HepG2 (cell line): ENCODE measurements around the gene CCNYL1. TPM values are rescaled to one million over a fixed set of nuclear protein-coding genes. Genes with fewer than 3 reads are reported as not detected.

Experiments used
- ARID4A ChIP-seq: sonication (generic); formaldehyde crosslinking; IDR thresholded peaks from 2 replicates; pipeline ENCODE4 v1.5.0; 2020; ENCODE audit warnings: mild to moderate bottlenecking, missing genetic modification reagents, borderline replicate concordance
- BCLAF1 ChIP-seq: fragments of 450-650 bp; IDR thresholded peaks from 2 replicates; pipeline ENCODE4 v1.6.1; 2017; ENCODE audit warnings: mild to moderate bottlenecking
- EP300 ChIP-seq, 3 experiments: sonication (generic) in 1 of 3; formaldehyde crosslinking in 1 of 3; IDR thresholded peaks; 2 replicates each; pipeline versions ENCODE4 v1.5.1 to v1.6.1; 2011 to 2020; ENCODE audit warnings: low read depth in 2 of 3, low read length in 2 of 3, borderline replicate concordance in 1 of 3, improper control_type of control experiment in 1 of 3, mild to moderate bottlenecking in 1 of 3, missing genetic modification reagents in 1 of 3, moderate library complexity in 1 of 3
- ERF ChIP-seq: IDR thresholded peaks from 2 replicates; pipeline ENCODE4 v1.6.1; 2018; ENCODE audit warnings: missing biosample characterization, missing genetic modification reagents
- KAT8 ChIP-seq: IDR thresholded peaks from 2 replicates; pipeline ENCODE4 v1.6.1; 2016; ENCODE audit warnings: missing genetic modification reagents, missing compliant biosample characterization
- MED13 ChIP-seq: sonication (generic); formaldehyde crosslinking; IDR thresholded peaks from 2 replicates; pipeline ENCODE4 v1.5.0; 2020; ENCODE audit warnings: missing genetic modification reagents
- MTF2 ChIP-seq: sonication (generic); formaldehyde crosslinking; IDR thresholded peaks from 2 replicates; pipeline ENCODE4 v1.5.0; 2020; ENCODE audit warnings: missing genetic modification reagents, borderline replicate concordance
- PAWR ChIP-seq: sonication (generic); formaldehyde crosslinking; IDR thresholded peaks from 2 replicates; pipeline ENCODE4 v1.4.0; 2020; ENCODE audit warnings: missing genetic modification reagents, mild to moderate bottlenecking, borderline replicate concordance
- PLSCR1 ChIP-seq: sonication (generic); formaldehyde crosslinking; IDR thresholded peaks from 2 replicates; pipeline ENCODE4 v1.5.0; 2020; ENCODE audit warnings: missing genetic modification reagents, mild to moderate bottlenecking, borderline replicate concordance
- SAP130 ChIP-seq: IDR thresholded peaks from 2 replicates; pipeline ENCODE4 v1.6.1; 2016; ENCODE audit warnings: low read depth
- SNAPC2 ChIP-seq: sonication (generic); formaldehyde crosslinking; IDR thresholded peaks from 2 replicates; pipeline ENCODE4 v1.8.1; 2022; ENCODE audit warnings: mild to moderate bottlenecking, missing genetic modification reagents
- SP140L ChIP-seq: sonication (generic); formaldehyde crosslinking; IDR thresholded peaks from 2 replicates; pipeline ENCODE4 v1.4.0; 2020; ENCODE audit warnings: missing genetic modification reagents, borderline replicate concordance
- TFDP2 ChIP-seq: sonication (generic); formaldehyde crosslinking; IDR thresholded peaks from 2 replicates; pipeline ENCODE4 v1.4.0; 2020; ENCODE audit warnings: missing genetic modification reagents
- YEATS2 ChIP-seq: sonication (generic); formaldehyde crosslinking; IDR thresholded peaks from 2 replicates; pipeline ENCODE4 v1.4.0; 2020; ENCODE audit warnings: missing genetic modification reagents, borderline replicate concordance
- ZMYM4 ChIP-seq: sonication (generic); formaldehyde crosslinking; IDR thresholded peaks from 2 replicates; pipeline ENCODE4 v1.8.1; 2023; ENCODE audit warnings: mild to moderate bottlenecking, missing genetic modification reagents
- ZNF124 ChIP-seq: sonication (generic); formaldehyde crosslinking; IDR thresholded peaks from 2 replicates; pipeline ENCODE4 v1.4.0; 2020; ENCODE audit warnings: missing genetic modification reagents
- ZNF275 ChIP-seq: sonication (generic); formaldehyde crosslinking; IDR thresholded peaks from 2 replicates; pipeline ENCODE4 v1.8.0; 2022; ENCODE audit warnings: missing genetic modification reagents, mild to moderate bottlenecking, inconsistent platforms, borderline replicate concordance
- ZNF614 ChIP-seq: IDR thresholded peaks from 2 replicates; pipeline ENCODE4 v1.6.1; 2018; ENCODE audit warnings: missing biosample characterization, missing genetic modification reagents, inconsistent platforms, borderline replicate concordance
- ZNF720 ChIP-seq: sonication (generic); formaldehyde crosslinking; IDR thresholded peaks from 2 replicates; pipeline ENCODE4 v1.4.0; 2020; ENCODE audit warnings: missing genetic modification reagents
- ZNF766 ChIP-seq: sonication (generic); formaldehyde crosslinking; IDR thresholded peaks from 2 replicates; pipeline ENCODE4 v1.5.0; 2020; ENCODE audit warnings: missing genetic modification reagents, borderline replicate concordance
- polyA plus RNA-seq, 8 experiments: library from polyadenylated mRNA; depleted of rRNA in 3 of 8; stranded (reverse) in 7 of 8; unstranded in 1 of 8; fragments of >200 nt; fragmentation: Illumina TruSeq in 4 of 8; extraction: Trizol in 4 of 8; gene quantifications; 2 replicates each; pipeline versions ENCODE4 v1.2.1 to v1.2.3, GENCODE V29; 2011 to 2016; ENCODE audit warnings: low read depth in 4 of 8, missing spikeins in 1 of 8, mixed read lengths in 1 of 8; ENCODE audit not compliant: insufficient read depth in 1 of 8
- total RNA-seq, 5 experiments: library from RNA; depleted of rRNA; stranded (reverse); fragments of >200 nt; fragmentation: Illumina TruSeq; extraction: Trizol; gene quantifications; 2 replicates each; pipeline ENCODE4 v1.2.3, GENCODE V29; 2016; ENCODE audit warnings: low read depth in 1 of 5

CCNYL1 gene
- total and polyA plus RNA-seq, 2 of the 13 experiments (the other 11 are each of a cell fraction or from before 2014, with no cell fraction given), result 12.5 to 16.2 TPM

- no peak for TF ChIP-seq BCLAF1
- peak; percentile 74; the same call in 1 of the 2 replicates for TF ChIP-seq SNAPC2 (CRISPR knock-in tag)
- no peak; the same call in 1 of the 2 replicates for TF ChIP-seq ZNF614
- no peak for TF ChIP-seq TFDP2 (CRISPR knock-in tag)
- TF ChIP-seq ZNF720 (CRISPR knock-in tag), result no peak
- TF ChIP-seq ZNF766 (CRISPR knock-in tag), result no peak
- peak; percentile 40 for TF ChIP-seq SAP130
- TF ChIP-seq PAWR (CRISPR knock-in tag), result no peak
- peak in 1 of 2 experiments; percentile 36; a peak in 1 of 4 replicates for TF ChIP-seq EP300 (IDR thresholded peaks at IDR 0.05; ENCODE audit: low read depth in 2 of 2, low read length in 2 of 2)
- no peak for TF ChIP-seq EP300 (CRISPR knock-in tag; IDR thresholded peaks at IDR 0.05; ENCODE audit: borderline replicate concordance)
- no peak for TF ChIP-seq MED13 (CRISPR knock-in tag)
- TF ChIP-seq PLSCR1 (CRISPR knock-in tag), result no peak
- TF ChIP-seq MTF2 (CRISPR knock-in tag), result 0 out of 2 replicates have a peak, but pooled peaks have one; percentile 56
- TF ChIP-seq SP140L (CRISPR knock-in tag), result peak; percentile 87; the same call in 1 of the 2 replicates
- 0 out of 2 replicates have a peak, but pooled peaks have one; percentile 82 for TF ChIP-seq ZNF124 (CRISPR knock-in tag)
- peak; percentile 69 for TF ChIP-seq KAT8 (CRISPR knock-in tag)
- no peak for TF ChIP-seq ARID4A (CRISPR knock-in tag)
- TF ChIP-seq YEATS2 (CRISPR knock-in tag), result peak; percentile 19; the same call in 1 of the 2 replicates
- no peak for TF ChIP-seq ZNF275 (CRISPR knock-in tag)
- peak; percentile 65; the same call in 1 of the 2 replicates for TF ChIP-seq ERF (CRISPR knock-in tag)
- peak; percentile 64 for TF ChIP-seq ZMYM4
Measured at GRCh38 chr2:207746131-207746530, 34.7 kb downstream of the CCNYL1 start (continued).
